ENCODE data around the gene DSG1.

Gene DSG1

GRCh38 chr18:31393286-31393685 lies 75.3 kb downstream of the DSG1 start:
- Histone ChIP-seq H3K27ac (ENCODE audit: low read depth, low read length) (no peak overlapping the region), H3K36me3 (ENCODE audit: control insufficient read depth, insufficient read depth, low read length) (no peaks in the 10 kb centered on the region), H3K4me3 (ENCODE audit: low read depth, low read length) (no peak overlapping the region), H3K9ac (ENCODE audit: low read depth, low read length) (no peak overlapping the region), H3K4me1 (ENCODE audit: control insufficient read depth, insufficient read depth, low read length) (no peaks in the 10 kb centered on the region; the same call in 1 of the 2 replicates), H3K27me3 (ENCODE audit: control insufficient read depth, insufficient read depth, low read length) (no peaks in the 10 kb centered on the region), H3K9me3 (ENCODE audit: control insufficient read depth, insufficient read depth, low read length) (no peaks in the 10 kb centered on the region)

GRCh38 chr18:31396796-31397612 lies 79.0 kb downstream of the DSG1 start:
- H3K4me1 ChIP-seq (ENCODE audit: control insufficient read depth, insufficient read depth, low read length), result no peaks in the 10 kb centered on the region
- no peaks in the 10 kb centered on the region for H3K9me3 ChIP-seq (ENCODE audit: control insufficient read depth, insufficient read depth, low read length)
- H3K27ac ChIP-seq (ENCODE audit: low read depth, low read length), result no peak overlapping the region
- H3K36me3 ChIP-seq (ENCODE audit: control insufficient read depth, insufficient read depth, low read length), result no peaks in the 10 kb centered on the region
- H3K4me3 ChIP-seq (ENCODE audit: low read depth, low read length), result no peak overlapping the region
- H3K27me3 ChIP-seq (ENCODE audit: control insufficient read depth, insufficient read depth, low read length), result no peaks in the 10 kb centered on the region
- H3K9ac ChIP-seq (ENCODE audit: low read depth, low read length), result no peak overlapping the region

- Histone ChIP-seq H3K9ac (ENCODE audit: low read depth, low read length) (no peak overlapping the region), H3K36me3 (ENCODE audit: control insufficient read depth, insufficient read depth, low read length) (no peaks in the 10 kb centered on the region), H3K27ac (ENCODE audit: low read depth, low read length) (no peak overlapping the region), H3K9me3 (ENCODE audit: control insufficient read depth, insufficient read depth, low read length) (no peaks in the 10 kb centered on the region), H3K4me1 (ENCODE audit: control insufficient read depth, insufficient read depth, low read length) (no peaks in the 10 kb centered on the region), H3K27me3 (ENCODE audit: control insufficient read depth, insufficient read depth, low read length) (no peaks in the 10 kb centered on the region), H3K4me3 (ENCODE audit: low read depth, low read length) (no peak overlapping the region)
These were observed 80.2 kb downstream of the DSG1 start for GRCh38 chr18:31398191-31398590.

- Histone ChIP-seq H3K27ac (ENCODE audit: low read depth, low read length) (no peak overlapping the region), H3K9me3 (ENCODE audit: control insufficient read depth, insufficient read depth, low read length) (no peaks in the 10 kb centered on the region), H3K4me3 (ENCODE audit: low read depth, low read length) (no peak overlapping the region), H3K36me3 (ENCODE audit: control insufficient read depth, insufficient read depth, low read length) (no peaks in the 10 kb centered on the region), H3K4me1 (ENCODE audit: control insufficient read depth, insufficient read depth, low read length) (no peaks in the 10 kb centered on the region), H3K27me3 (ENCODE audit: control insufficient read depth, insufficient read depth, low read length) (no peaks in the 10 kb centered on the region), H3K9ac (ENCODE audit: low read depth, low read length) (no peak overlapping the region)
These were observed 81.5 kb downstream of the DSG1 start for GRCh38 chr18:31399306-31400032.

GRCh38 chr18:31401156-31402025 lies 83.4 kb downstream of the DSG1 start:
- Histone ChIP-seq H3K36me3 (ENCODE audit: control insufficient read depth, insufficient read depth, low read length) (no peaks in the 10 kb centered on the region), H3K4me3 (ENCODE audit: low read depth, low read length) (no peak overlapping the region), H3K9me3 (ENCODE audit: control insufficient read depth, insufficient read depth, low read length) (no peaks in the 10 kb centered on the region), H3K9ac (ENCODE audit: low read depth, low read length) (no peak overlapping the region), H3K27ac (ENCODE audit: low read depth, low read length) (peak overlapping the region; percentile 0), H3K4me1 (ENCODE audit: control insufficient read depth, insufficient read depth, low read length) (no peaks in the 10 kb centered on the region), H3K27me3 (ENCODE audit: control insufficient read depth, insufficient read depth, low read length) (no peaks in the 10 kb centered on the region)

- no peaks in the 10 kb centered on the region for H3K36me3 ChIP-seq (ENCODE audit: control insufficient read depth, insufficient read depth, low read length)
- no peak overlapping the region for H3K9ac ChIP-seq (ENCODE audit: low read depth, low read length)
- no peaks in the 10 kb centered on the region for H3K27me3 ChIP-seq (ENCODE audit: control insufficient read depth, insufficient read depth, low read length)
- no peaks in the 10 kb centered on the region for H3K4me1 ChIP-seq (ENCODE audit: control insufficient read depth, insufficient read depth, low read length)
- H3K4me3 ChIP-seq (ENCODE audit: low read depth, low read length), result no peak overlapping the region
- H3K27ac ChIP-seq (ENCODE audit: low read depth, low read length), result peak overlapping the region; percentile 0
- no peaks in the 10 kb centered on the region for H3K9me3 ChIP-seq (ENCODE audit: control insufficient read depth, insufficient read depth, low read length)
These were observed 84.0 kb downstream of the DSG1 start for GRCh38 chr18:31402026-31402373.

GRCh38 chr18:31403409-31403808 lies 85.4 kb downstream of the DSG1 start:
- no peaks in the 10 kb centered on the region for H3K4me1 ChIP-seq (ENCODE audit: control insufficient read depth, insufficient read depth, low read length)
- H3K27me3 ChIP-seq (ENCODE audit: control insufficient read depth, insufficient read depth, low read length), result no peaks in the 10 kb centered on the region
- H3K9me3 ChIP-seq (ENCODE audit: control insufficient read depth, insufficient read depth, low read length), result no peaks in the 10 kb centered on the region
- no peaks in the 10 kb centered on the region for H3K36me3 ChIP-seq (ENCODE audit: control insufficient read depth, insufficient read depth, low read length)
- no peak overlapping the region for H3K27ac ChIP-seq (ENCODE audit: low read depth, low read length)
- no peak overlapping the region for H3K9ac ChIP-seq (ENCODE audit: low read depth, low read length)
- H3K4me3 ChIP-seq (ENCODE audit: low read depth, low read length), result no peak overlapping the region

Measured in HUES48 (cell line).